PC-9 (cell line): ENCODE measurements around the gene IL22RA2. TPM values are rescaled to one million over a fixed set of nuclear protein-coding genes. Genes with fewer than 3 reads are reported as not detected.

Experiments used
- BruUV-seq: library from RNA; stranded (reverse); fragments of 400-500 nt; replicated peaks from 2 replicates; lab custom pipeline; 2021; lab: Mats Ljungman, UMichigan
- CTCF ChIA-PET: fragments of 300-600 bp; sonication (Branson Sonifier 250); formaldehyde crosslinking; loops from one replicate; lab custom pipeline; 2022; ENCODE audit warnings: antibody characterized with exemption; lab: Charles Lee
- POLR2A ChIA-PET: fragments of 300-600 bp; sonication (Branson Sonifier 250); formaldehyde crosslinking; loops from one replicate; lab custom pipeline; 2022; ENCODE audit warnings: antibody characterized with exemption; ENCODE audit not compliant: unreplicated experiment; lab: Charles Lee
- DNase-seq, 2 experiments: peaks; one replicate each; pipeline versions ENCODE4 v3.0.0 to v3.0.0-alpha.2; 2015 to 2022; ENCODE audit warnings: mixed read lengths in 1 of 2
- H2AFZ ChIP-seq: fragments of 200-600 bp; sonication (generic); 2 replicates; pipeline ENCODE4 v1.8.1; 2017; ENCODE audit warnings: antibody characterized with exemption
- H3F3A ChIP-seq: fragments of 200-600 bp; sonication (generic); 2 replicates; pipeline ENCODE4 v1.8.1; 2017; ENCODE audit warnings: antibody characterized with exemption, mild to moderate bottlenecking, low read depth; ENCODE audit not compliant: insufficient read depth
- H3K27ac ChIP-seq: fragments of 200-600 bp; sonication (generic); 2 replicates; pipeline ENCODE4 v1.6.1; 2016; ENCODE audit warnings: mixed run types
- H3K27me3 ChIP-seq: fragments of 200-600 bp; sonication (generic); 2 replicates; pipeline ENCODE4 v1.6.1; 2016; ENCODE audit warnings: low read depth, mixed run types; ENCODE audit not compliant: insufficient read depth
- H3K36me3 ChIP-seq: fragments of 200-600 bp; sonication (generic); 2 replicates; pipeline ENCODE4 v1.6.1; 2016; ENCODE audit warnings: low read depth, mixed run types
- H3K4me1 ChIP-seq: fragments of 200-600 bp; sonication (generic); replicated peaks from 2 replicates; pipeline ENCODE4 v1.6.1; 2016; ENCODE audit warnings: mixed run types; ENCODE audit not compliant: insufficient read depth
- H3K4me2 ChIP-seq: fragments of 200-600 bp; sonication (generic); 2 replicates; pipeline ENCODE4 v1.6.1; 2017; ENCODE audit warnings: mixed run types
- H3K4me3 ChIP-seq: fragments of 200-600 bp; sonication (generic); 2 replicates; pipeline ENCODE4 v1.6.1; 2016; ENCODE audit warnings: mixed run types
- H3K79me2 ChIP-seq: fragments of 200-600 bp; sonication (generic); 2 replicates; pipeline ENCODE4 v1.6.1; 2017; ENCODE audit warnings: low read depth, mixed run types
- H3K9me2 ChIP-seq: fragments of 200-600 bp; sonication (generic); 2 replicates; pipeline ENCODE4 v1.8.1; 2017; ENCODE audit warnings: mild to moderate bottlenecking; ENCODE audit not compliant: insufficient read depth
- H3K9me3 ChIP-seq: fragments of 200-600 bp; sonication (generic); 2 replicates; pipeline ENCODE4 v1.8.1; 2016; ENCODE audit warnings: low read depth; ENCODE audit not compliant: insufficient read depth
- H4K20me1 ChIP-seq: fragments of 200-600 bp; sonication (generic); 2 replicates; pipeline ENCODE4 v1.8.1; 2017; ENCODE audit not compliant: insufficient read depth
- CTCF ChIP-seq: fragments of 200-600 bp; sonication (generic); conservative IDR thresholded peaks from 2 replicates; pipeline ENCODE4 v1.6.1; 2017; ENCODE audit warnings: mixed run types, antibody characterized with exemption, mild to moderate bottlenecking, moderate library complexity
- EZH2 ChIP-seq: fragments of 200-600 bp; sonication (generic); IDR thresholded peaks from 2 replicates; pipeline ENCODE4 v1.8.0; 2017; ENCODE audit warnings: antibody characterized with exemption, low read depth
- intact Hi-C: fragments of 100-400 bp; cut with micrococcal nuclease; formaldehyde crosslinking; loops from one replicate; pipeline ENCODE4 v1.10.0; 2022; ENCODE audit not compliant: unreplicated experiment
- total RNA-seq: library from RNA; stranded (reverse); gene quantifications from 2 replicates; pipeline ENCODE4 v1.2.3, GENCODE V29; 2021

Gene IL22RA2
- total RNA-seq, 1 experiment from 2014 or later, result not detected

GRCh38 chr6:137166247-137167098 is 7.0 kb downstream of the IL22RA2 start:
- no TSS peak for BruUV-seq
- Histone ChIP-seq H2AFZ (no peak overlapping the region), H3K27me3 (no peaks in the 10 kb centered on the region), H3K4me2 (no peak overlapping the region), H3F3A (peaks cover under 1% of the 10 kb centered on the region; the same call in 1 of the 2 replicates), H3K4me3 (no peak overlapping the region), H3K27ac (no peak overlapping the region), H3K9me2 (no peaks in the 10 kb centered on the region), H3K4me1 (peaks cover 6% of the 10 kb centered on the region), H3K9me3 (peaks cover 18% of the 10 kb centered on the region; the same call in 1 of the 2 replicates), H4K20me1 (no peaks in the 10 kb centered on the region), H3K36me3 (no peaks in the 10 kb centered on the region), H3K79me2 (no peaks in the 10 kb centered on the region)
- intact Hi-C loops, result no loop called here
- ChIA-PET CTCF (interaction anchor here (0.6 kb wide), 1 partner anchor 54 kb away, joined by 3 read pairs; no protein-coding TSS in a partner anchor), POLR2A (no interaction called here)
- TF ChIP-seq CTCF (no peak), EZH2 (no peak)
- no peak for DNase-seq

- peaks cover 23% of the 10 kb centered on the region; the same call in 1 of the 2 replicates for H3K9me3 ChIP-seq
- H3K4me3 ChIP-seq, result no peak overlapping the region
- no TSS peak for BruUV-seq
- H3F3A ChIP-seq, result peaks cover 8% of the 10 kb centered on the region; the same call in 1 of the 2 replicates
- H3K27me3 ChIP-seq, result no peaks in the 10 kb centered on the region
- CTCF ChIA-PET, result interaction anchor here (0.6 kb wide), 1 partner anchor 53 kb away, joined by 3 read pairs; no protein-coding TSS in a partner anchor
- POLR2A ChIA-PET, result no interaction called here
- H3K27ac ChIP-seq, result no peak overlapping the region
- no peaks in the 10 kb centered on the region for H3K36me3 ChIP-seq
- TF ChIP-seq EZH2 (no peak), CTCF (no peak)
- peaks cover 12% of the 10 kb centered on the region; the same call in 1 of the 2 replicates for H3K4me1 ChIP-seq
- intact Hi-C loops, result no loop called here
- no peak overlapping the region for H3K4me2 ChIP-seq
- no peak for DNase-seq
- H3K9me2 ChIP-seq, result no peaks in the 10 kb centered on the region
- no peaks in the 10 kb centered on the region for H3K79me2 ChIP-seq
- no peak overlapping the region for H2AFZ ChIP-seq
- H4K20me1 ChIP-seq, result no peaks in the 10 kb centered on the region
Measured at GRCh38 chr6:137165375-137166246, 7.8 kb downstream of the IL22RA2 start.

- intact Hi-C loops, result no loop called here
- Histone ChIP-seq H3K36me3 (no peaks in the 10 kb centered on the region), H3F3A (peaks cover 18% of the 10 kb centered on the region; the same call in 1 of the 2 replicates), H3K4me2 (no peak overlapping the region), H3K27me3 (no peaks in the 10 kb centered on the region), H3K9me3 (peaks cover 23% of the 10 kb centered on the region; the same call in 1 of the 2 replicates), H3K27ac (no peak overlapping the region), H2AFZ (no peak overlapping the region), H3K4me1 (peaks cover 17% of the 10 kb centered on the region; the same call in 1 of the 2 replicates), H4K20me1 (no peaks in the 10 kb centered on the region), H3K79me2 (no peaks in the 10 kb centered on the region), H3K9me2 (no peaks in the 10 kb centered on the region), H3K4me3 (no peak overlapping the region)
- no peak for DNase-seq
- TF ChIP-seq EZH2, result no peak
- no peak for TF ChIP-seq CTCF
- ChIA-PET POLR2A (no interaction called here), CTCF (no interaction called here)
- no TSS peak for BruUV-seq
Measured at GRCh38 chr6:137163732-137164318, 9.6 kb downstream of the IL22RA2 start.
